Measurements from ENCODE around the gene ALDH3B1.

- TF ChIP-seq POLR2A (IDR thresholded peaks at IDR 0.05; ENCODE audit: low read depth, low read length): no peak
- TF ChIP-seq CTCF (conservative IDR thresholded peaks at IDR 0.05; ENCODE audit: low read depth, low read length): no peak
- TF ChIP-seq RAD21 (IDR thresholded peaks at IDR 0.05; ENCODE audit: low read length): no peak
- no peak for TF ChIP-seq CHD1 (IDR thresholded peaks at IDR 0.05; ENCODE audit: low read depth, low read length)
- TF ChIP-seq MXI1 (IDR thresholded peaks at IDR 0.05; ENCODE audit: borderline replicate concordance, low read depth, low read length): no peak
- no peak for TF ChIP-seq CEBPB (IDR thresholded peaks at IDR 0.05; ENCODE audit: low read depth, low read length)
- TF ChIP-seq ELK1 (IDR thresholded peaks at IDR 0.05; ENCODE audit: borderline replicate concordance, low read depth, low read length): no peak
- no peak for TF ChIP-seq RCOR1 (IDR thresholded peaks at IDR 0.05; ENCODE audit: insufficient replicate concordance, low read length)
- no peak for TF ChIP-seq BHLHE40 (IDR thresholded peaks at IDR 0.05; ENCODE audit: low read depth, low read length)
- no peak for TF ChIP-seq FOS (IDR thresholded peaks at IDR 0.05; ENCODE audit: low read depth, low read length)
- no peak for TF ChIP-seq USF2 (IDR thresholded peaks at IDR 0.05; ENCODE audit: low read depth, low read length)
- no peak for TF ChIP-seq RFX5 (IDR thresholded peaks at IDR 0.05; ENCODE audit: low read depth, low read length)
- TF ChIP-seq MAZ (IDR thresholded peaks at IDR 0.05; ENCODE audit: borderline replicate concordance, low read depth, low read length): no peak
Measured at GRCh38 chr11:68044145-68044813, 34.2 kb downstream of the ALDH3B1 start.

Measured in IMR-90 (cell line).